Stimulated activated CD8-positive, alpha-beta memory T cell treated with anti-CD3 and anti-CD28 coated beads, Interleukin-15, amount 100 ng/mL, for 1 hour (primary cell): Measurements from ENCODE around the gene AADACL4.

Experiments used
- DNase-seq: peaks from one replicate; pipeline ENCODE4 v3.0.0-alpha.2; 2020; ENCODE audit warnings: low read depth

AADACL4 gene

GRCh38 chr1:12643785-12644184 is at the start of gene AADACL4:
AADACL4 (plus strand) TSS chr1:12644085; CDS start chr1:12644547, 462 bp downstream.
- DNase-seq: no peak

DNA sequence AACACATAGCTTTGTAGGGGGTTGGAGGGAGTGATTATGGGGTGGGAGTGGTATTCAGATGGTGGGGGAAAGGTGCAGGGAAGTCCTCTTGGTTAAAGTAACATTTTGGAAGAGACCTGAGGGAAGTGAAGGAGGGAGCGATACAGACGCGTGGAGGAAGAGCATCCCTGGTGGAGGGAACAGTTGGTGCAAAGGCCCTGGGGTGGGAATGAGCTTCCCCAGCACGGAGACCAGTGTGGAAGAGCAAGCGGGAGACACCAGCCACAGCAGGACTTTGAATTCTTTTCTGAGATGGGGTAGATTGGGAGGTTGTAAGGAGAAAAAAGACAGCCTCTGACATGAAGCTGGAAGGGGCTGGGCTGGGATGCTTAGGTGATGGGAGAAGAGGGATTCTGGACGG is 49.4 kb upstream of the AADACL4 start:
- no peak for DNase-seq

DNA sequence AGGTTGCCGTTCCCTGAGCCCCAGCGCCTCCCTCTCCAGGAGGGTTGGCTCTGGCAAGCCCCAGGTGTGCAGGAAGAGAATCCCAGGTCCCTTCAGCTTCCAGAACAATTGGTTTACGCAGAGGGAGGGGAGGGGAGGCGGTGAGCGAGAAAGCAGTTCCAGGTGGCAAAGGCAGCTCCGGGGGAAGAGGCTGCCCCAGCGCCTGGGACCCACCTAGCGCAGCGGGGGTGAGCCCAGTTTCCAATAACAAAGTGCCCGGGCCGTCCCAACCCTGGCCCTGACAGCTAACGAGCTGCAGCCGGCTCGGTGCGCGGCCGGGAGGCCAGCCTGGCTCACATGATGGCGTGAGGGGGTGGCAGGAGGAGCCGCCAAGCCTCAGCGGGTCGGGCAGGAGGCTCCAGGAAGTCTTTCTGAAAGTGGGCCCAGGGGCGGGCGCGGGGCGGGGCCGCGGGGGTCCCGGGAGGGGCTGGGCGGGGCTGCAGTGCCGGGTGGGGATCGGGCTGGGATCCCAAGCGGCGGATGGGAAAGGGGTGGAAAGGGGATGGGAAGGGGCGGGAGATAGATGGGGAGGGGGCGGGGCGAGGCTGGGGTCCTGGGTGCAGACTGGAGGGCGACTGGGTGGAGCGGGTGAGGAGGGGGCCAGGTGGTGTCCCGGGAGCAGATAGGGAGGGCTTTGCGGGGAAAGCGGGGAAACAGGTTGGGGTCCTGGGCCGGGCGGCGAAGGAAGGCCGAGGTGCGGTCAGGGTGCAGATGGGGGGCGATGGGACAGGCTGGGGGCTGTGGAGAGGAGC is 48.7 kb upstream of the AADACL4 start:
- DNase-seq: no peak

DNA sequence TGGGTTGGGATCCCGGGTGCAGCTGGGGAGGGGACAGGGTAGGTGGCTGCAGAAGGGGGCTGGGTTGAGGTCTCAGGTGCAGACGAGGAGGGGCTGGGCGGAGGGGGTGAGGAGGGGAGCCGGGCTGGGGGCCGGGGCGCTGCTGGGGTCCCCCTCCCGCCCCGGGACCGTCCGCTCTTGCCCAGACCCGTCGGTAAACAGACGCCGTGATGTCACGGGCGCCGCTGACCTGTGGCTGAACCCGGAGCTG is 48.2 kb upstream of the AADACL4 start:
- no peak for DNase-seq

DNA sequence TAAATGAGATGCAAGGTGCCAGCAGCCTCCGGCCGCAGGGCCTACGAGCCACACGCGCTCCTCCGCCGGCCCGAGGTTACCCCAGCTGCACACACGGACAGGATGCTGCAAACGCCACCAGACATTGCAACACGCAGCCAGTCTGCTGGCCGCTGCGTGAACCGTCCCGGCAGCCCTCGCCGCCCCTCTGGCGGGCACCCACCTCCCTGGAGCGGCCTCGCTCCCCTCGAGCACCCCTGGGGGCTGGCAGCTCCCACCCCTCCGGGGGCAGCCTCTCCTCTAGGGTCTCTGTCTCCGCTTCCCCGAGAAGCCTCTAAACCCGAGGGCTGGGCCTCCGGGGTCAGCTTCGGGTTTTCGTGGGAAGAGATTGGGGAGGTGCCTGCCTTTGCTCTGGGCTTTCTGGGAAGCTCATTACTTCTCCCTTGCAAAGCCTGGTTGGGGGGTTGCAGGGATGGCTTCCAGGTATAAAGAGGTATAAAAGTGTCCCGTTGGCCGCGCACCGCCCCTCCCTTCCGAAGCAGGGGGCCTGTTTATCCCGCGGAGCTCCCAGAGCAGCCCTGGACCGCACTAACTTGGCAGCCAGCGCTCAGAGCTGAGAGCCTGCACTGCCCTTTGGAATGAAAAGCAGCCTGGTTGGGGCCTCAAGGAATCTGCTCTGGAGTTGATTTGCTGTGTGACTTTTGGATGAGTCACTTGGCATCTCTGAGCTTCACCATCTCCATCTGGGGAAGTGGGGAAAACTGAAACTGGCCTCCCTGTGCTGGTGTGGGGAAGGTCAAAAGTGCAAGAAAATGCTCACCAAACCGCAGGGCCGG is 47.7 kb upstream of the AADACL4 start:
- DNase-seq: no peak

- DNase-seq: no peak
These were observed 46.1 kb upstream of the AADACL4 start for GRCh38 chr1:12597792-12598191.

DNA sequence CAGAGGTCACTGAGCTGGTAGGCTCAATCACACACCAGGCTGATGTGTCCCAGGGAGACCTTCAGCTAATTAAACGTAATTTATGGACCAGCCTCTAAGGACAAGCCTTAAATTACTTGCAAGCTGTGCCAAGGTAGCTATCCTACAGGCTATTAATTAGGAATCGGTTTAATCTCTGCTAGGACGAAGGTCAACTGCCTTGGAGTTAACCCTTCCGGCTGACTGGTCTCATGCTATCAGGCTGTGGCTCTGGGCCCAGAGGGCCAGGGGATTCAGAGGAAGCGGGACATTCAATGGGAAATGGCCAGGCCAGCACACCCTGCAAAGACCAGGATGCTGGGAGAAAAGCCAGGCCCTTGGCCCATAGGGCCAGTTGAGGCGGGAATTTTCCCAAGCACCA is 44.9 kb upstream of the AADACL4 start:
- DNase-seq: no peak

- no peak for DNase-seq
These were observed 44.2 kb upstream of the AADACL4 start for GRCh38 chr1:12599657-12600056.

GRCh38 chr1:12600335-12600734 is 43.5 kb upstream of the AADACL4 start:
- no peak for DNase-seq

- DNase-seq: peak; percentile 31
These were observed 42.8 kb upstream of the AADACL4 start for GRCh38 chr1:12600880-12601633.

GRCh38 chr1:12601700-12602658 is 41.9 kb upstream of the AADACL4 start:
- no peak for DNase-seq

DNA sequence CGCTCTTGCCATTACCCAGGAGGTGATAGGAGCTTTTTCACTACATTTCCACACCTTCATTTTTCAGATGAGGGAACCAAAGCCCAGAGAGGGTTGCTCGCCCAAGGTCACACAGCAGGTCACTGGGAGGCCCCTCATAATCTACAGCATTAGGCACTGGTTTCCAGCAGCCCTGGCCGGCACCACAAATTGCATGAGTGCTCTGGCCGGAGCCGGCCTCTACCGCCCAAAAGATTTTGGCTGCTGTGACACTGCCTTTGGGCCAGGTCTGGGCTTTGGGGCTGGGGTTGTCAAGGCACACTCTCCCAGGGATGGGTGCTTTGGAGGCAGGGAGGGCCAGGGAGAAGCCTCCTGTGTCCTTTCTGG is 41.2 kb upstream of the AADACL4 start:
- no peak for DNase-seq

- no peak for DNase-seq
These were observed 40.7 kb upstream of the AADACL4 start for GRCh38 chr1:12603224-12603623.

DNA sequence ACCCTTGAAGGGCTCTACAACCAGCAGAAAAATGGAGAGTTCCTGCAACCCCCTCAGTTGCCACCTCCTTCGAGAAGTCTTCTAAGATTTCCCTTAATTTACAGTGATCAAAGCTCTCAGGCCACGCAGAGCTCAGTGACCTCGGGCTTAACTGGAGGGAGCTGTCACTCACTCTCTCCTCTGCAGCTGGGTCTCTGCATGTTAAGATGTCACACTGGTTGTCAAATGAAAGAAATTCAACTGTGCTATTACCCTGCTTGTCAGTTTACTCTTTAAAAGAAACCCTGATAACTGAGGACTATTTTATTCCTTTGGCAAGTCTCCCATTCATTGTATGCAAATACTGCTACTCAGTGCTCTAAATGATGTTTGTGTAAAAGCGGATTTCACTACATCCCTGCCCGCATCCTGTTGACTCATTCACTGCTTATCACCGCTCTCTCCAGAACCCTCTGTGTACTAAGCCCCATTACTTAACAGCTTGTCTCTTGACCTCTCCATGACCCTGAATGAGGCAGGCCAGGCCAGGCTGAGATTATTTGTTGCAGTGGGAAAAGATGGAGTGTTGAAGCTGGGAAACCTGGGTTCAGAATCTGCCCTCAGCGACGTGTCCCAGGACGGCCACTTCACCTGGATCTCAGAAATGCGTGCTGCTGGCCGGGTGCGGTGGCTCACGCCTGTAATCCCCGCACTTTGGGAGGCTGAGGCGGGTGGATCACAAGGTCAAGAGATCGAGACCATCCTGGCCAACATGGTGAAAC is 39.6 kb upstream of the AADACL4 start:
- DNase-seq: no peak

GRCh38 chr1:12604986-12605385 is 38.9 kb upstream of the AADACL4 start:
- no peak for DNase-seq

DNA sequence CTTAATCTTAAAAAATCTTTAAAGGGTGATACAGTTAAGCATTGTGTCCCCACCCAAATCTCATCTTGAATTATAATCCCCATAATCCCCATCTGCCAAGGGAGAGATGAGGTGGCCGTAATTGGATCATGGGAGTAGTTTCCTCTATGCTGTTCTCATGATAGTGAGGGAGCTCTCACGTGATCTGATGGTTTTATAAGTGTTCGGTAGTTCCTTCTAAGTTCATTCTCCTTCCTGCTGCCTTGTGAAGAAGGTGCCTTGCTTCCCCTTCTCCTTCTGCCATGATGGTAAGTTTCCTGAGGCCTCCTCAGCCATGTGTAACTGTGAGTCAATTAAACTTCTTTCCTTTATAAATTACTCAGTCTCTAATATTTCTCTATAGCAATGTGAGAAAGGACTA is 36.6 kb upstream of the AADACL4 start:
- DNase-seq: no peak

DNA sequence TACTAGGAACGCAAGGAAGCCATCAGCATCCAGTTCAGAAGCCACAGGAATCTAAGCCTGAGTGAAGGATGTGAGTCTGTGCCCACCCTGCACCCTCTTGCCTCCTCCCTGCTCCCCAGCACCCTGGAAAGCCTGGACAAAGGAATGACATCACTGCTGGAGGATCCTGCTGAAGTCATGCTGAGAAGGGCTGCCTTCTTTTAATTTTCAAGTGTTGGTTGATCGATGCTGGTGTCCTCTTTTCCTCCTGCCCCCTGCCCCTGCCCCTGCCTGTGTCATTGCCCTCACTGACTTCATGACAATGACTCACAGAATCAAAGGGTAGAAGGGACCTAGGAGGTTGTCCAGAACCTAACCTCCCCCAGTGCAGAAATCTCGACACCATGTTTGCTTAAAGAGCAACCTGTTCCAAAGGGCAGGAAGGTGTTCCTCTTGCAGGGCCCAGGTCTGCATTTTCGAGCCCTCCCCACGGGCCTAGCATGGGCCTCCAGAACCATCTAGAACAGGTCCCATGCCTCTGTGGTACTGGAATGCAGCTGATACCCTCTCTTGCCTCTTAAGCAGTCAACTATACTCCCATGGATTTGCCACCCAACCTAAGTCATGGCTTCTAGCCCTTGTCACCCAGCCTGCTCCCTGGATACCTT is 35.5 kb upstream of the AADACL4 start:
- no peak for DNase-seq

GRCh38 chr1:12609469-12610003 is 34.3 kb upstream of the AADACL4 start:
- DNase-seq: no peak

DNA sequence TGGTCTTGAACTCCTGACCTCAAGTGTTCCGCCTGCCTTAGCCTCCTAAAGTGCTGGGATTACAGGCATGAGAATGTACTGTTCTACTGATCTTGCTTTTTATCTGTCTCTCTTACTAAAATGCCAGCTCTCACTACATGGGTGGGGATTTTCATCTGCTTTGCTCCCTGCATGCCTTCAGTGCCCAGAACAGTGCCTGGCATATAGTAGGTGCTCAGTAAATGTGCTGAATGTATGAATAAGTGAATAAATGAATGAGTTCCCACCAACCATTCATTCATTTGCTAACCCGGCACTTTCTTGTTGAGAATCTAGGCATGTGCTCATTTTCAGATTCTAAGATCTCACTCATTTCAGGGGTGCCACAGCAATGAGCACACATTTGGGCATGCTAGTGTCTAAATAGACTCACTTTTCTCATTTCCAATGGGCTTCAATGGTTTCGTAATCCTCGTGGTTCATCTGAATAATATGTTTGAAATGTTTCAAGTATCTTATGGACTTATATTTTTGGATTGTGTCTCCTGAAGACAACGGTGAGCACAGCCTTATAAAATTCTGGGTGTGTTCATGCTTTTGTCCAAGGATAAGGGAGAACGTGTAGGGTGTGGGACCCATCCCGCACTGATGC is 33.5 kb upstream of the AADACL4 start:
- DNase-seq: no peak

DNA sequence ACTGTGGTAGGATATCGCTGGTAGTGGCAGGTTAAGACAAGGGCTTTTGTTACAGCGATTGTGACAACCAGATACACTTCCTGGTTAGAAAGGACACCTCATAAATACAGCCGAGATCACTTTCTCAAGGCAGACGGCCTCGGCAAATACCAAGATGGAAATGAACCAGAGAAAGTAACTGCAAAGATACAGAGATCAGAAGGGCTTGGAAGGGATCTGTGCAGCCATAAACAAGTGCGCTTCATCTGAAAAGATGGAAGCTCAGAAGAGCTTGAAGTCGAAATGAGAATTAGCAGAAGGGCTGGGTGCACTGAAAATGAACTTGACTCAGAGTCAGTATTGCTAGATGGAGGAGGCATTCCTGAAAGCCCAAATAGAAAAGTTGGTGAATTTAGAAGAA is 32.9 kb upstream of the AADACL4 start:
- DNase-seq: no peak
